ENCODE results near the gene ESRRB. TPM values are rescaled to one million over a fixed set of nuclear protein-coding genes. Genes with fewer than 3 reads are reported as not detected.

Gene ESRRB
- total RNA-seq, 1 donor from 2014 or later, result 0.31 TPM

- no peak for DNase-seq
These were observed 31.7 kb downstream of the ESRRB start for GRCh38 chr14:76407449-76408150.

DNA sequence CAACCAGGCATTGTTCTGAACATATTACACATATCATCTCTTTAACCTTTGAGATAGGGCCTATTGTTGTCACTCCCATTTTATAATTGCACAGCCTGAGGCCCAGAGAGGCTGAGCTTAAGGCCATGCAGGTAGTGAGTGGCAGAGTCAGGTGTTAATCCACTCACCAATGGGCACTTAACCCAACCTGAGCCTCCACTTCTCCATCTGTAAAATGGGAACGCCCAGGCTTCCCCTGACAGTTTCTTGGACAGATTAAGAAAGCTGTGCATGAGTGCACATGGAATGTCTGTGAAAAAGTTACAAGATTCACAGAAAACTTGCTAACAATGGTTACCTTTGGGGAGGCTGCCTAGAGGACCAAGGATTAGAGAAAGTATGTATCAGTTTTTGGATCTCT is 32.9 kb downstream of the ESRRB start:
- no peak for DNase-seq

DNA sequence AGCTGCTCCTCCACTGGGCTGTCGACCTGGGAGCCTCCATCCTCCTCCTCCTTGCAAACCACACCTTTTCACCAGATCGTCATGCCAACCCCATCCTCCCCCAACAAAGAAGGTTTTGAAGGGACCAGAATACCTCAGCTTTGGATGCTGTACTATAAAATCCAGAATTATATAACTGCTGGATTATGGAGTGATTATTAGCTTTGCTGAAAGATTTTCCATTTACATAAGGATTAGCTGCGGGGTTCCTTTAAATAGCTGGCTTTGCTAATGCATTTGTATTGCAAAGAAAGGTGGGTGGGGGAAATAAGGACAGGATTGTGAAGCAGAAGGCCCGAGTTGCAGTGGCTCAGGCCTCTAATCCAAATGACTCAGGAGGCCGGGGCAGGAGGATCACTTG is 36.6 kb downstream of the ESRRB start:
- no peak for DNase-seq

- no peak for DNase-seq
These were observed 37.4 kb downstream of the ESRRB start for GRCh38 chr14:76413106-76413961.

DNA sequence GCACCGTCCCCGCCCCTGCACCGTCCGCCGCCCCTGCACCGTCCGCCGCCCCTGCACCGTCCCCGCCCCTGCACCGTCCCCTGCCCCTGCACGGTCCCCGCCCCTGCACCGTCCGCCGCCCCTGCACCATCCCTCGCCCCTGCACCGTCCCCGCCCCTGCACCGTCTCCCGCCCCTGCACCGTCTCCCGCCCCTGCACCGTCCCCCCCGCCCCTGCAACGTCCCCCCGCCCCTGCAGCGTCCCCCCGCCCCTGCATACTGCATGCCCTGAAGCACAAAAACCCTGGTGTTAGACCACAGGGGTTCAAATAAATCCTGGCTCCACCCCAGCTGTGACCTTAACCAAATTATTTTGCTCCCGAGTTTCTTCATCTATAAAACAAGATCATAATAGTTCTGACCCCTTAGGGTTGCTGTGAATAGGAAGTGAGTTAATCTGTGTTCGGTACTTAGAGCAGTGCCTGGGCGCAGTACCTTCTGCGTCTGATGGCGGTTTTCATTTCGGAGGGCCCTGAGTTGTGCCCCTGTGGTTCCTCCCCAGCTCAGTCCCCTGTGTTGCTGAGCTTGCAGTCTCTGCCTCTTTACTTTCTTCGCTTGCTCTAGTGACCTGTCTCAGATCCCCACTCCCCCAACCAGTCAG is 38.1 kb downstream of the ESRRB start:
- DNase-seq, result no peak

- DNase-seq, result no peak
These were observed 43.5 kb downstream of the ESRRB start for GRCh38 chr14:76419399-76419798.

DNA sequence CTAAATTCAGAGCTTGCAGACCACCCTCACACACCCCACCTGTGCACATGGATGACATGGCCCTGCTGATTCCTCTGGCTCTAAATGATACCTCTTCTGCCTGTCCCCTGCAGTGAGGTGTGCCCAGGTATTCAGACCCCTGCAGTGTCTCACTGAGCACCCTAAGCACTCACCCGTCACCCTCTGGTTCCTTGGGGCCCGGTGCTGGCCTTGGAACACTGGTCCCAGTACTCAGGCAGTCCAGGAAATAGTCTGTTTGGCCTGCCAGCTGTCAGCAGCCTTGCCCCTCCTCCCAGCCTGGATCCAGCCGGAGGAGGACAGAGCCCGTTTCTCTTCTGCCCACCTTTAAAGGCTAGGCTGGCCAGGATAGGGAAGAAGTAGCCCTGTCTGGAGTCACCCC is 44.9 kb downstream of the ESRRB start:
- no peak for DNase-seq

DNA sequence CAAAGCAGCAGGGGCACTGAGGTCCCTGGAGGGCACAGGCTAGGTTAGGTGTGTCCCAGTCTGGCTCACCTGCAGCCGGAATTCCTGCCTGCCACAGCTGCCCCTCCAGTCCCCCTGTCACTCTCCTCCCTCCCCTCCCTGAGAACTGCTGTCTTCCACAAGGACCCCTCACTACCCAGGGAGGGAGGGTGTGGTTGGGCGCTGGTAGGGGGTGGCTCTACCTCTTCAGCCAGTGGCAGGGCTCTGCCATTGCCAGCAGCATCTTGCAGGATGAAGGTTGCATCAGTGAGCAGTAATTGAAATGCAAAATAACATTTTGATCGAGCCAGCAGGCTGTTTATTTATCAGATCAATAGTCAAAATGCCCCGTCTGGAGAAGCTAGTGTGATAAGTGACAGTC is 45.7 kb downstream of the ESRRB start:
- DNase-seq, result no peak

DNA sequence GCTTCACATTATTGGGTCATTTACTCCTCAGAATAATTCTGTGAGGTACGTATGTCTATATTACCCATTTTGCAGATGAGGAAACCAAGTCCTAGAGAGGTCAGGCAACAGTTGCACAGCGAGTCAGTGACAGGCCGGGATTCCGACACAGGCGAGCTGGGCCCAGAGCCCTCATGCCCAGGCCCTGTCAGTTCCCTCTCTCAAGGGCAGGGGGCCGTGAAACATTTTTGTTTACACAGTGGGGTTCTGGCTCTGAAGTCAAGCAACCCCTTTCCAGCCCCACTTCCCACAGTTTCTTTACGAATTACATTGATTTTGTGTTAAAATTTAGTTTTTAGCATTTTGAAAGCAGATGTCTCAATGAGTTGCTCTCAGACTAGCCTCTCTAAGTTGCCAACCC is 46.7 kb downstream of the ESRRB start:
- DNase-seq, result no peak

GRCh38 chr14:76423534-76423933 is 47.6 kb downstream of the ESRRB start:
- DNase-seq, result no peak

GRCh38 chr14:76424359-76424758 is 48.4 kb downstream of the ESRRB start:
- DNase-seq, result no peak

DNA sequence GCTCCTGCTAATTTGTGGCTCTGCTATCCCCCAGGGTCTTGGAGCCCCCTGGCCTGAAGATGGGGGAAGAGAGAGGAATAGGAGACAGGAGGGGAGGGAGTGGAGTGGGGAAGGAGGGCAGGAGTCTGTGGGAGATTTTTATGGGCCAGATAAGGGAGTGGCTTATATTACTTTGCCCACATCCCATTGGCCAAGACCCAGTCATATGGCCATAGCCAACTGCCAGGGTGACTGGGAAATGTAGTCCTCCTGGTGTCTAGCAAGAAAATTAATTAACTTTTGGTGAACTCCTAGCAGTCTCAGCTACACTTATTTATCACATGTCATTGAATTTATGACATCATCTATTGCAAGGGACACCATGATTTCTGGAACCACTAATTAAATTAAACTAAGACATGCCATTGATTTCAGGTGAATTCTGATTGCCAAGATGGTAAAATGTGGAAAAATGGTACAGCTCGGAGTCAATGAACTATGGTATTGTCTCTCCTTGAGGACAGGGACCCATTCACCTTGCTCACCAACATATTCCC is 50.3 kb downstream of the ESRRB start:
- DNase-seq, result no peak

- no peak for DNase-seq
These were observed 52.7 kb downstream of the ESRRB start for GRCh38 chr14:76428611-76429010.

DNA sequence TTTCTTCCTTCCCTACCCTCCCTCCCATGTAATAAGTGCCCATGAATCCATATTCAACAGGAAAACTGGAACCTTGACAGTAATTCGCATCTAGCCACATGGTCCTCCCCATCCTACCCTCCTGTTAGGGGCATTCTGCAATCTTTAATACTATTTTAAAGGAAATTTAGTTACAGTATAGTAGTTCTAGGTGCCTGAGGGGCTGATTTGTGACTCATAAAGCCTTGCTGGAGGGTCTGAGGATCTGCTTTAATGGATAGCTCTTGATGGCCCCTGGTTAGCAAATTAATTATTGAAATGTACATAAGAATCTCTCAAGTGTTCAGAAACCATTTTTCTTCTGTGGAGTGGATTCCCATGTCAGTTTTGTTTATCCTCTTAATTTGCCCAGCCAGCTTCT is 54.1 kb downstream of the ESRRB start:
- no peak for DNase-seq

DNA sequence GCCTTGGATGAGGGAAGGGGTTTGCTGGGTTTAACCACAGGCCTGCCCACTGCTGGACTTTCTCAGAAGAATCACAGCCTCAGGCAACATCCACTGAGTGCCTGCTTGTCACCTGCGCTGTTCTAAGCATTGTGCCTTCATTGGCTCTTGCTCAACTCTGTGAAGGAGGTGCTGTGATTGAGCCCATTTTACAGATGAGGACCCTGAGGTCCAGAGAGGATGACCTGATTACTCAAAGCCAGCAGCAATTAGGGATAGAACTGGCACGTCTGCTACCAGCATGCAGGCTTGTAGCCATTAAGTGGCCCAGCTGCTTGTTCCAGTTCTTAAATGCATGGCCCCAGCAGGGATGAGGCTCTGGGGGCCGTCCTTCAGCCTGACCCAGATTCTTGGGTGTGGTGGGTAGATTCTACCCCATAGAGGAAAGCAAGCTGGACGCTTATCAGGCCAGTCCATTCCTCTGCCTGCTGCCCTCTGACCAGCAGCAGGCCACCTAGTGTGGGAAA is 54.6 kb downstream of the ESRRB start:
- DNase-seq, result no peak

DNA sequence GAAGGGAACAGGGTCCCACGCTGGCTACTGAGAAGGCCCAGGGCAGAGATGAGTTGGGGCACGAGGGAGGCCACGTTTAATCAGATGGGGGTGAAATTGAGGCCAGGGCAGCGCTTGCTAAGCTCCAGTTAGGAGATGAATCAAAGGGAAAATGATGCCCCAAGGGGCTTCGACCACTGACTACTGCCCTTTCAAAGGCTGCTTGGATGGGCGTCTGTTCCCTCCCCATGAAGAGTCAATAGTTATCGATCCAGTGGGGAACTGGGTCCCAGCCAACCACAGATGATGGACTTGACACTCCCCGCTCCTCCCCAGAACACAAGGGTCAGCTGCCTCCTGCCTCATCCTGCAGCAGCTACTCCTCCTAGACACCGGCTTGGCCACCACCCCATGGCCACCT is 55.6 kb downstream of the ESRRB start:
- no peak for DNase-seq

- DNase-seq, result no peak
These were observed 57.2 kb downstream of the ESRRB start for GRCh38 chr14:76432827-76433752.

- no peak for DNase-seq
These were observed 58.3 kb downstream of the ESRRB start for GRCh38 chr14:76434220-76434619.

DNA sequence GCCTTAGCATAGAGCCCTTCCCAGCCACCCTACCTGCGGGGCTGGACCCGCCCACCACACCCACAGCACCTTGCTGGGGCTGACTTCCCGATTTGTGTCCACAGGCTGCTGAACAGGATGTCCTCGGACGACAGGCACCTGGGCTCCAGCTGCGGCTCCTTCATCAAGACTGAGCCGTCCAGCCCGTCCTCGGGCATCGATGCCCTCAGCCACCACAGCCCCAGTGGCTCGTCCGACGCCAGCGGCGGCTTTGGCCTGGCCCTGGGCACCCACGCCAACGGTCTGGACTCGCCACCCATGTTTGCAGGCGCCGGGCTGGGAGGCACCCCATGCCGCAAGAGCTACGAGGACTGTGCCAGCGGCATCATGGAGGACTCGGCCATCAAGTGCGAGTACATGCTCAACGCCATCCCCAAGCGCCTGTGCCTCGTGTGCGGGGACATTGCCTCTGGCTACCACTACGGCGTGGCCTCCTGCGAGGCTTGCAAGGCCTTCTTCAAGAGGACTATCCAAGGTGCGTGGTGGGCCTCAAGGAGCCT is 63.4 kb downstream of the ESRRB start:
- no peak for DNase-seq

- DNase-seq, result no peak
These were observed 70.5 kb downstream of the ESRRB start for GRCh38 chr14:76446486-76446885.

DNA sequence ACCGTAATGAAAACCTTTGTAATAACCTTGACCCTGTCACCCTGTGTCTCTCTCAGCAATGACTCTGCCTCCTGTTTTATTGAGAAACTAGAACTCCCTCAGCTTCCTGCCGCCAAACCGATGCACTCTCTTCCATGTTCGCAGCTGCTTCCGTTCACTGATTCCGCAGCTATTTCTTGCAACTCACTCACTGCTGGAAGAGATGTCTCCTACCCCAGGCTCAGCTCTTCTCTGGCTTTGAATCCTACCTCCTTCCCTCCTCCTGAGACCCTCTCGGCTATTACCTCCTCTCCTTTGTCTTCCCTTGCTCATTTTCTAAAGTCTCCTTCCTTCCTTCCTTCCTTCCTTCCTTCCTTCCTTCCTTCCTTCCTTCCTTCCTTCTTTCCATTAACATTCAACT is 71.0 kb downstream of the ESRRB start:
- no peak for DNase-seq

DNA sequence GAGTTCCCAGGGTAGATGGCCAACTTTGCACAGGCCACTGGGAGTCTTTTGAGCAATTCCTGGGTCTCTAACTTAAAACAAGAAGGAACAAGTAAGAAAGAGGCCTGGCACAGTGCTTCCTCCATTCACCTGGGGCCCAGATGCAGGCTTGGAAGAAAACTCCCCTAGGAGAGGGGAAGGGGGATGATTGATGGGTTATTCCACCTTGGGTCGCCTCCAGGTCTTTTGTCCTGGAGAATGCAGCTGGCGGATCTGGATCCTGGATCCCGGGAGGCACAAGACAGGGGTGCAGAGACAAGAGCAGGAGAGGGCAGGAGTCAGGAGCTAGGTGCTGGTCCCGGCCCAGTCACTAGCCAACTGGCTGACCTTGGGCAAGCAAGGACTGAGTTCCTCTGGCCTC is 74.5 kb downstream of the ESRRB start:
- DNase-seq, result no peak
